H9 (cell line): ENCODE results near the gene FNDC7. TPM values are rescaled to one million over a fixed set of nuclear protein-coding genes. Genes with fewer than 3 reads are reported as not detected.

Source experiments
- DNase-seq: peaks from one replicate; pipeline ENCODE4 v3.0.0-alpha.2; 2017
- H2AFZ ChIP-seq: one replicate; pipeline ENCODE4 v1.6.1; 2013; ENCODE audit warnings: mild to moderate bottlenecking, low read length, control low read depth, moderate library complexity
- H2AK5ac ChIP-seq: 2 replicates; pipeline ENCODE4 v1.6.1; 2013; ENCODE audit warnings: low read length, control low read depth, mixed read lengths; ENCODE audit not compliant: insufficient read length
- H2BK120ac ChIP-seq: one replicate; pipeline ENCODE4 v1.6.1; 2013; ENCODE audit warnings: low read depth, mild to moderate bottlenecking, low read length, control low read depth, inconsistent platforms; ENCODE audit not compliant: poor library complexity, severe bottlenecking
- H2BK12ac ChIP-seq: 2 replicates; pipeline ENCODE4 v1.6.1; 2013; ENCODE audit warnings: low read length, control low read depth, mixed read lengths, low read depth; ENCODE audit not compliant: insufficient read length
- H2BK15ac ChIP-seq: 2 replicates; pipeline ENCODE4 v1.6.1; 2013; ENCODE audit warnings: low read depth, low read length, control low read depth
- H2BK20ac ChIP-seq: one replicate; pipeline ENCODE4 v1.6.1; 2013; ENCODE audit warnings: low read depth, mild to moderate bottlenecking, low read length, control low read depth, inconsistent platforms; ENCODE audit not compliant: poor library complexity, severe bottlenecking
- H2BK5ac ChIP-seq: 2 replicates; pipeline ENCODE4 v1.6.1; 2013; ENCODE audit warnings: low read length, control low read depth, mixed read lengths; ENCODE audit not compliant: insufficient read length
- H3K14ac ChIP-seq: 2 replicates; pipeline ENCODE4 v1.6.1; 2013; ENCODE audit warnings: low read length, control low read depth; ENCODE audit not compliant: insufficient read depth
- H3K18ac ChIP-seq: 2 replicates; pipeline ENCODE4 v1.6.1; 2013; ENCODE audit warnings: low read depth, mild to moderate bottlenecking, mixed read lengths, low read length, control low read depth; ENCODE audit not compliant: insufficient read length
- H3K23ac ChIP-seq: 2 replicates; pipeline ENCODE4 v1.6.1; 2013; ENCODE audit warnings: low read length, control low read depth, mixed read lengths, low read depth; ENCODE audit not compliant: insufficient read length
- H3K23me2 ChIP-seq: 2 replicates; pipeline ENCODE4 v1.6.1; 2013; ENCODE audit warnings: low read depth, mild to moderate bottlenecking, mixed read lengths, low read length, control low read depth; ENCODE audit not compliant: insufficient read length, poor library complexity, severe bottlenecking
- H3K27ac ChIP-seq: 2 replicates; pipeline ENCODE4 v1.5.1; 2013; ENCODE audit warnings: low read length, control low read depth, mixed read lengths, low read depth; ENCODE audit not compliant: insufficient read length
- H3K27me3 ChIP-seq: 2 replicates; pipeline ENCODE4 v1.6.1; 2013; ENCODE audit warnings: low read length, control low read depth, inconsistent platforms; ENCODE audit not compliant: insufficient read depth
- H3K4ac ChIP-seq: 2 replicates; pipeline ENCODE4 v1.6.1; 2013; ENCODE audit warnings: low read depth, mild to moderate bottlenecking, control low read depth, inconsistent platforms, low read length, moderate library complexity
- H3K4me1 ChIP-seq: 2 replicates; pipeline ENCODE4 v1.6.1; 2013; ENCODE audit warnings: low read length, control low read depth, inconsistent platforms; ENCODE audit not compliant: insufficient read depth
- H3K4me2 ChIP-seq: 2 replicates; pipeline ENCODE4 v1.6.1; 2013; ENCODE audit warnings: low read length, control low read depth, mixed read lengths; ENCODE audit not compliant: insufficient read length, insufficient read depth
- H3K56ac ChIP-seq: 2 replicates; pipeline ENCODE4 v1.6.1; 2013; ENCODE audit warnings: low read depth, mild to moderate bottlenecking, mixed read lengths, low read length, control low read depth; ENCODE audit not compliant: insufficient read length
- H3K79me1 ChIP-seq: 2 replicates; pipeline ENCODE4 v1.6.1; 2013; ENCODE audit warnings: low read depth, mild to moderate bottlenecking, moderate library complexity, low read length, control low read depth, inconsistent platforms; ENCODE audit not compliant: insufficient read depth, poor library complexity, severe bottlenecking
- H3K79me2 ChIP-seq: 2 replicates; pipeline ENCODE4 v1.6.1; 2013; ENCODE audit warnings: low read length, control low read depth, inconsistent platforms; ENCODE audit not compliant: insufficient read depth
- H3K9ac ChIP-seq: 2 replicates; pipeline ENCODE4 v1.6.1; 2013; ENCODE audit warnings: low read length, control low read depth, mixed read lengths; ENCODE audit not compliant: insufficient read length; ENCODE audit errors: extremely low read depth
- H3K9me3 ChIP-seq: one replicate; pipeline ENCODE4 v1.6.1; 2013; ENCODE audit warnings: low read depth, low read length, inconsistent platforms; ENCODE audit not compliant: control insufficient read depth
- H3T11ph ChIP-seq: one replicate; pipeline ENCODE4 v1.6.1; 2013; ENCODE audit warnings: mild to moderate bottlenecking, low read length, control low read depth, inconsistent platforms
- H4K20me1 ChIP-seq: one replicate; pipeline ENCODE4 v1.6.1; 2013; ENCODE audit not compliant: control insufficient read depth, insufficient read length, insufficient read depth
- H4K5ac ChIP-seq: 2 replicates; pipeline ENCODE4 v1.6.1; 2013; ENCODE audit warnings: low read depth, mild to moderate bottlenecking, mixed read lengths, low read length, control low read depth; ENCODE audit not compliant: insufficient read length
- H4K8ac ChIP-seq: replicated peaks from 2 replicates; pipeline ENCODE4 v1.6.1; 2013; ENCODE audit warnings: low read length, control low read depth, mixed read lengths, low read depth; ENCODE audit not compliant: insufficient read length
- H4K91ac ChIP-seq: 2 replicates; pipeline ENCODE4 v1.6.1; 2013; ENCODE audit warnings: low read depth, mild to moderate bottlenecking, moderate library complexity, mixed read lengths, low read length, control low read depth; ENCODE audit not compliant: insufficient read length
- H3K27ac Mint-ChIP-seq, 3 experiments: 2 replicates in 2 of 3; 3 replicates in 1 of 3; pipeline ENCODE4 v1.8.0; 2020 to 2021; ENCODE audit warnings: mixed read lengths in 3 of 3, mild to moderate bottlenecking in 1 of 3, moderate library complexity in 1 of 3
- H3K27me3 Mint-ChIP-seq: 2 replicates; pipeline ENCODE4 v1.8.0; 2021; ENCODE audit warnings: low read depth, mild to moderate bottlenecking, moderate library complexity, mixed read lengths
- H3K36me3 Mint-ChIP-seq, 3 experiments: 2 replicates in 2 of 3; 3 replicates in 1 of 3; pipeline ENCODE4 v1.8.0; 2020 to 2021; ENCODE audit warnings: low read depth in 3 of 3, mixed read lengths in 3 of 3; ENCODE audit not compliant: insufficient read depth in 1 of 3
- H3K4me1 Mint-ChIP-seq, 2 experiments: 2 replicates each; pipeline ENCODE4 v1.8.0; 2020; ENCODE audit warnings: mixed read lengths in 2 of 2
- H3K4me3 Mint-ChIP-seq, 2 experiments: 2 replicates in 1 of 2; 3 replicates in 1 of 2; pipeline ENCODE4 v1.8.0; 2020 to 2021; ENCODE audit warnings: mild to moderate bottlenecking in 2 of 2, mixed read lengths in 2 of 2, moderate library complexity in 1 of 2
- H3K9me3 Mint-ChIP-seq, 2 experiments: 2 replicates in 1 of 2; 3 replicates in 1 of 2; pipeline ENCODE4 v1.8.0; 2020; ENCODE audit warnings: mild to moderate bottlenecking in 2 of 2, mixed read lengths in 2 of 2, moderate library complexity in 1 of 2
- CTCF ChIP-seq: fragments of 200-600 bp; sonication (generic); conservative IDR thresholded peaks from 3 replicates; pipeline ENCODE4 v1.8.0; 2021; ENCODE audit warnings: antibody characterized with exemption, mild to moderate bottlenecking
- WGBS: extraction: QIAGEN DNeasy Blood & Tissue Kit; methylation state at CpG from one replicate; pipeline ENCODE4 v1.1.7; 2013; ENCODE audit warnings: missing lambda C conversion rate, low lambda C conversion rate, mixed read lengths; ENCODE audit not compliant: insufficient read length; ENCODE audit errors: extremely low coverage; 5-methylcytosine and 5-hydroxymethylcytosine counted together
- total RNA-seq: library from RNA; stranded (reverse); gene quantifications from 2 replicates; pipeline ENCODE4 v1.2.1, GENCODE V29; 2021

Gene FNDC7
- total RNA-seq, 1 experiment from 2014 or later = 0.13 TPM

- no peak overlapping the region for H4K8ac ChIP-seq
- no peaks in the 10 kb centered on the region for H4K20me1 ChIP-seq
- Mint-ChIP-seq H3K27ac (peak overlapping the region in 2 of 3 experiments; percentile 2 to 20; a peak in 2 of 7 replicates), H3K4me3 (no peak overlapping the region), H3K9me3 (no peaks in the 10 kb centered on the region), H3K27me3 (no peaks in the 10 kb centered on the region), H3K36me3 (peaks cover 40 to 73% (median 56%) of the 10 kb centered on the region in 3 experiments; a peak in 6 of 7 replicates), H3K4me1 (peaks cover 2 to 4% of the 10 kb centered on the region in 2 experiments)
- no peaks in the 10 kb centered on the region for H3K27me3 ChIP-seq
- no peak overlapping the region for H3T11ph ChIP-seq
- H3K9ac ChIP-seq = no peak overlapping the region
- H3K79me2 ChIP-seq = no peaks in the 10 kb centered on the region; the same call in 1 of the 2 replicates
- no peak overlapping the region for H2BK15ac ChIP-seq
- no peak for DNase-seq
- no peak overlapping the region for H3K4ac ChIP-seq
- no peak overlapping the region for H3K4me2 ChIP-seq
- no peaks in the 10 kb centered on the region for H3K23me2 ChIP-seq
- no peak overlapping the region for H3K23ac ChIP-seq
- no peaks in the 10 kb centered on the region for H3K9me3 ChIP-seq
- H2BK120ac ChIP-seq = no peak overlapping the region
- H3K14ac ChIP-seq = no peak overlapping the region
- no peak overlapping the region for H4K91ac ChIP-seq
- H3K56ac ChIP-seq = no peak overlapping the region
- 100% methylated on average over 7 of the region's 22 CpGs for WGBS
- H2BK20ac ChIP-seq = no peak overlapping the region
- no peaks in the 10 kb centered on the region for H3K4me1 ChIP-seq
- no peak overlapping the region for H3K18ac ChIP-seq
- H2AK5ac ChIP-seq = no peak overlapping the region
- no peak overlapping the region for H4K5ac ChIP-seq
- no peak overlapping the region for H2BK12ac ChIP-seq
- peaks cover 3% of the 10 kb centered on the region for H3K79me1 ChIP-seq
- TF ChIP-seq CTCF = no peak
- H2BK5ac ChIP-seq = no peak overlapping the region
- no peak overlapping the region for H3K27ac ChIP-seq
- no peak overlapping the region for H2AFZ ChIP-seq
Observed at GRCh38 chr1:108699375-108700332, 13.1 kb upstream of the FNDC7 start.
